HepG2 (cell line): ENCODE data around the gene SREBF1. TPM values are rescaled to one million over a fixed set of nuclear protein-coding genes. Genes with fewer than 3 reads are reported as not detected.

Experiments
- FOXA3 ChIP-seq: IDR thresholded peaks from 2 replicates; pipeline ENCODE4 v1.6.1; 2016; ENCODE audit warnings: missing genetic modification reagents, missing compliant biosample characterization
- HIC2 ChIP-seq: sonication (generic); formaldehyde crosslinking; IDR thresholded peaks from 2 replicates; pipeline ENCODE4 v1.9.0; 2022; ENCODE audit warnings: low read depth, missing genetic modification reagents
- MXD1 ChIP-seq: sonication (generic); formaldehyde crosslinking; IDR thresholded peaks from 2 replicates; pipeline ENCODE4 v1.4.0; 2020; ENCODE audit warnings: mild to moderate bottlenecking, missing genetic modification reagents
- POLR2A ChIP-seq, 2 experiments: IDR thresholded peaks; 2 replicates each; pipeline ENCODE4 v1.6.1; 2011; ENCODE audit warnings: low read depth in 2 of 2, low read length in 2 of 2, mild to moderate bottlenecking in 1 of 2, moderate library complexity in 1 of 2; ENCODE audit not compliant: insufficient read depth in 1 of 2
- RARA ChIP-seq: IDR thresholded peaks from 2 replicates; pipeline ENCODE4 v1.6.1; 2016; ENCODE audit warnings: missing genetic modification reagents, missing compliant biosample characterization
- SIX1 ChIP-seq: sonication (generic); formaldehyde crosslinking; IDR thresholded peaks from 2 replicates; pipeline ENCODE4 v1.4.0; 2020; ENCODE audit warnings: missing genetic modification reagents, borderline replicate concordance
- ZNF430 ChIP-seq: sonication (generic); formaldehyde crosslinking; IDR thresholded peaks from 2 replicates; pipeline ENCODE4 v1.9.0; 2021; ENCODE audit warnings: mild to moderate bottlenecking, missing genetic modification reagents
- polyA plus RNA-seq, 8 experiments: library from polyadenylated mRNA; depleted of rRNA in 3 of 8; stranded (reverse) in 7 of 8; unstranded in 1 of 8; fragments of >200 nt; fragmentation: Illumina TruSeq in 4 of 8; extraction: Trizol in 4 of 8; gene quantifications; 2 replicates each; pipeline versions ENCODE4 v1.2.1 to v1.2.3, GENCODE V29; 2011 to 2016; ENCODE audit warnings: low read depth in 4 of 8, missing spikeins in 1 of 8, mixed read lengths in 1 of 8; ENCODE audit not compliant: insufficient read depth in 1 of 8
- total RNA-seq, 5 experiments: library from RNA; depleted of rRNA; stranded (reverse); fragments of >200 nt; fragmentation: Illumina TruSeq; extraction: Trizol; gene quantifications; 2 replicates each; pipeline ENCODE4 v1.2.3, GENCODE V29; 2016; ENCODE audit warnings: low read depth in 1 of 5
- TF ChIP-seq, protein P1 (sequence below): sonication (generic); formaldehyde crosslinking; IDR thresholded peaks from 2 replicates; pipeline ENCODE4 v1.5.1; 2020; ENCODE audit warnings: missing genetic modification reagents, mild to moderate bottlenecking, borderline replicate concordance

The SREBF1 gene
- total and polyA plus RNA-seq, 2 of the 13 experiments (the other 11 are each of a cell fraction or from before 2014, with no cell fraction given) = 34.3 to 38.0 TPM

- TF ChIP-seq HIC2 (CRISPR knock-in tag) = peak; percentile 53; the same call in 1 of the 2 replicates
- peak; percentile 44; the same call in 1 of the 2 replicates for TF ChIP-seq ZNF430
- 0 out of 2 replicates have a peak, but pooled peaks have one; percentile 6 for TF ChIP-seq RARA (CRISPR knock-in tag)
- no peak for TF ChIP-seq SIX1 (CRISPR knock-in tag)
- TF ChIP-seq FOXA3 = no peak
- peak in 1 of 2 experiments; percentile 21; a peak in 1 of 4 replicates for TF ChIP-seq POLR2A (IDR thresholded peaks at IDR 0.05; ENCODE audit: insufficient read depth in 1 of 2, low read depth in 2 of 2, low read length in 2 of 2)
- TF ChIP-seq, protein P1, sequence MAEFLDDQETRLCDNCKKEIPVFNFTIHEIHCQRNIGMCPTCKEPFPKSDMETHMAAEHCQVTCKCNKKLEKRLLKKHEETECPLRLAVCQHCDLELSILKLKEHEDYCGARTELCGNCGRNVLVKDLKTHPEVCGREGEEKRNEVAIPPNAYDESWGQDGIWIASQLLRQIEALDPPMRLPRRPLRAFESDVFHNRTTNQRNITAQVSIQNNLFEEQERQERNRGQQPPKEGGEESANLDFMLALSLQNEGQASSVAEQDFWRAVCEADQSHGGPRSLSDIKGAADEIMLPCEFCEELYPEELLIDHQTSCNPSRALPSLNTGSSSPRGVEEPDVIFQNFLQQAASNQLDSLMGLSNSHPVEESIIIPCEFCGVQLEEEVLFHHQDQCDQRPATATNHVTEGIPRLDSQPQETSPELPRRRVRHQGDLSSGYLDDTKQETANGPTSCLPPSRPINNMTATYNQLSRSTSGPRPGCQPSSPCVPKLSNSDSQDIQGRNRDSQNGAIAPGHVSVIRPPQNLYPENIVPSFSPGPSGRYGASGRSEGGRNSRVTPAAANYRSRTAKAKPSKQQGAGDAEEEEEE (CRISPR knock-in tag) = no peak
- no peak for TF ChIP-seq MXD1
These were observed 4.8 kb upstream of the SREBF1 start (continued) for GRCh38 chr17:17841601-17842025.
